HL-60 (cell line): ENCODE data around the gene MAGI3.

Source experiments
- CTCF ChIP-seq: IDR thresholded peaks from one replicate; pipeline ENCODE4 v1.5.1; 2011; ENCODE audit warnings: low read length, control low read depth, inconsistent platforms; ENCODE audit not compliant: insufficient read depth
- GABPA ChIP-seq: IDR thresholded peaks from 2 replicates; pipeline ENCODE4 v1.6.1; 2012; ENCODE audit warnings: low read depth
- POLR2AphosphoS5 ChIP-seq: IDR thresholded peaks from 2 replicates; pipeline ENCODE4 v1.6.1; 2012; ENCODE audit warnings: low read depth
- REST ChIP-seq: IDR thresholded peaks from 2 replicates; pipeline ENCODE4 v1.6.1; 2012; ENCODE audit warnings: low read depth; ENCODE audit not compliant: insufficient replicate concordance

GRCh38 chr1:113647164-113647563 lies 256.8 kb downstream of the MAGI3 start:
- TF ChIP-seq CTCF = no peak
- no peak for TF ChIP-seq REST
- no peak for TF ChIP-seq POLR2AphosphoS5
- TF ChIP-seq GABPA = no peak
